Measurements from ENCODE around the gene IGSF5.

The IGSF5 gene

GRCh38 chr21:39822042-39822441 is 77.1 kb downstream of the IGSF5 start:
- no peak for DNase-seq (ENCODE audit: low read depth in 2 of 2)

GRCh38 chr21:39825250-39825649 is 80.3 kb downstream of the IGSF5 start:
- no peak for DNase-seq (ENCODE audit: low read depth in 2 of 2)

GRCh38 chr21:39834543-39834942 is 89.6 kb downstream of the IGSF5 start:
- DNase-seq (ENCODE audit: low read depth in 2 of 2): no peak

GRCh38 chr21:39837861-39838359 is 92.9 kb downstream of the IGSF5 start:
- no peak for DNase-seq (ENCODE audit: low read depth in 2 of 2)

- no peak for DNase-seq (ENCODE audit: low read depth in 2 of 2)
Observed at GRCh38 chr21:39840373-39841097, 95.6 kb downstream of the IGSF5 start.

- DNase-seq (ENCODE audit: low read depth in 2 of 2): no peak
Observed at GRCh38 chr21:39842741-39843459, 97.9 kb downstream of the IGSF5 start.

GRCh38 chr21:39843483-39843882 is 98.5 kb downstream of the IGSF5 start:
- DNase-seq (ENCODE audit: low read depth in 2 of 2): no peak

- DNase-seq (ENCODE audit: low read depth in 2 of 2): no peak
Observed at GRCh38 chr21:39843916-39844315, 98.9 kb downstream of the IGSF5 start.

GRCh38 chr21:39845571-39846130 is 100.7 kb downstream of the IGSF5 start:
- no peak for DNase-seq (ENCODE audit: low read depth in 2 of 2)

GRCh38 chr21:39847877-39848276 is 102.9 kb downstream of the IGSF5 start:
- no peak for DNase-seq (ENCODE audit: low read depth in 2 of 2)

- no peak for DNase-seq (ENCODE audit: low read depth in 2 of 2)
Observed at GRCh38 chr21:39849014-39849655, 104.2 kb downstream of the IGSF5 start.

GRCh38 chr21:39850333-39850732 is 105.3 kb downstream of the IGSF5 start:
- DNase-seq (ENCODE audit: low read depth in 2 of 2): no peak

- no peak for DNase-seq (ENCODE audit: low read depth in 2 of 2)
Observed at GRCh38 chr21:39851002-39851618, 106.1 kb downstream of the IGSF5 start.
